COLO668 (cell line): ENCODE data around the gene ZNF850.
A peak's percentile ranks its signal among the peaks of the same experiment; 100 is the strongest.

Experiments
- DNase-seq: peaks from one replicate; lab custom pipeline; 2025; ENCODE audit not compliant: unreplicated experiment; lab: John Stamatoyannopoulos, UW

Gene ZNF850

DNA sequence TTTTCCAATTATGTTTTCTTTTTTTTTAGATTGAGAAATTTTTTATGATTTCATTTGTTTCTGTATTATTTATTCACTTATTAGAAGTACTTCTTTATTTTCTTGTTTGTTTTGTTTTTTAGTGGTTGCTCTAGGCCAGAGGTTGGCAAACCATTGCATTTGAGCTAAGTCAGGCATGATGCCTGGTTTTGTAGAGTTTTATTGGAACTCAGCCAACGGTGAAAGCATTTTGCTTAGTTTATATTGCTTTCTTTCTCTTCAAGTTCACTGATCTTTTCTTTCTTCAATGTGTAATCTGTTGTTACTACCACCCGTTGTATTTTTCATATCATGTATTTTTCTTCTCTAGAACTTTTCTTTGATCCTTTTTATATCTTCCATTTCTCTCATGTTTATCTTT, 65.5 kb downstream of the ZNF850 start:
- no peak for DNase-seq

DNA sequence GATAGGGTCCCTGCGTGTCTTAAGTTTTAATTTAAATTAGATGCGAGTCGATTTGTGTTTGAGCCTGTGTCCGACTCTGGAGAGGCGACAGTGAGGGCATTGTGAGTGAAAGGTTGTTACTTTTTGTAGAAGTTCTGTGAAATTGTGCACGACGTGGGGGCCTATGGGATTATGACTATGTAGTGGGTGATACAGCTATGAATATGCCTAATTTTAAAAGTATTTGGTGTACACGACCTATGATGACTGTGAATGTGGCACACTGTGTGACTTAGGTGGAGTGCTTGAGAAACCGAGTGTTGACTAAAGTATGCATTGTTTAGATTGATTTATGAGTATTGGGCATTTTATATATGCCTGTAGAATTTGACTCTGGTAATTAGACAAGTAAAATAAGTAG, 84.5 kb downstream of the ZNF850 start:
- no peak for DNase-seq

DNA sequence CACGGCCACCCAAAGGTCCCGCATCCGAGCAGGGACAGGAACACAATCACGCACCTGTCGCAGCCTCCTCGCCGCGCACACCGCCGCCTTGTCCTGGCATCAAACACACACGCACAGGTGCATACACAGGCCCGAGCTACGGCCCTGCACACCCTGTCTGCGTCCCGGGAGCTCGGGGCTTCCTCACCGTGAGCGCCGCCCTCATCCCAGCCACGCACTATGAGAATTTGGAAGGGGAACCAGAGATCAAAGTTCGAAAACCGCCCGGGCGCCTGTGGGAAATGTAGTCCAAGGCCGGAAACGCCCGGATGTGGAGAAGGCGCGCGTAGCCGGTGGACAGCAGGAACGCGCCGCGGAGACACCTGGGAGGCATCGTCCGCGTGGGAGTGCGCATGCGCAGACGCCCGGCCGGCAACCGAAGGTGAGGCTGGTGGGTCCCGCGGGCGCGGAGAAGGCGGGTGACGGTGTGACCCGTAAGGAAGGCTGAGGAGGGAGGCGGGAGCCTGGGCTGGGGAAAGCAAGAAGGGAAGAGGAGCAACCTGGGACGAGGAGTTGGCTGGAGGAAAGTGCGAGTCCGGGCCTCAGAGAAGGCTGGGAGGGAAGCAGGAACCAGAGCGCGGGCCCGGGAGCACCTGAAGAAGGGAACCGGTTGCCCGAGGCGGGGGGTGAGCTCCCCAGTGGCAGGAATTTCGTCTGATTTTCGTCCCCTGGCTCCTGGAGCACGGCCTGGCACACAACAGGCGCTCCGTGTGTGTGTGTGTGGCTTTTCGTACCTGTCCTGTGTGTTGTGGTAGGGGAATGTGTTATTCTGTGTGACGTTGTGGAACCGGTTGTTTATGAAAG, 85.2 kb downstream of the ZNF850 start, which contains the start of gene ZNF567:
ZNF567 (plus strand) TSS at position 399 of the 843 bp plus-strand sequence. CDS start 7,256 bp downstream, outside the sequence.
- peak; percentile 97 for DNase-seq

DNA sequence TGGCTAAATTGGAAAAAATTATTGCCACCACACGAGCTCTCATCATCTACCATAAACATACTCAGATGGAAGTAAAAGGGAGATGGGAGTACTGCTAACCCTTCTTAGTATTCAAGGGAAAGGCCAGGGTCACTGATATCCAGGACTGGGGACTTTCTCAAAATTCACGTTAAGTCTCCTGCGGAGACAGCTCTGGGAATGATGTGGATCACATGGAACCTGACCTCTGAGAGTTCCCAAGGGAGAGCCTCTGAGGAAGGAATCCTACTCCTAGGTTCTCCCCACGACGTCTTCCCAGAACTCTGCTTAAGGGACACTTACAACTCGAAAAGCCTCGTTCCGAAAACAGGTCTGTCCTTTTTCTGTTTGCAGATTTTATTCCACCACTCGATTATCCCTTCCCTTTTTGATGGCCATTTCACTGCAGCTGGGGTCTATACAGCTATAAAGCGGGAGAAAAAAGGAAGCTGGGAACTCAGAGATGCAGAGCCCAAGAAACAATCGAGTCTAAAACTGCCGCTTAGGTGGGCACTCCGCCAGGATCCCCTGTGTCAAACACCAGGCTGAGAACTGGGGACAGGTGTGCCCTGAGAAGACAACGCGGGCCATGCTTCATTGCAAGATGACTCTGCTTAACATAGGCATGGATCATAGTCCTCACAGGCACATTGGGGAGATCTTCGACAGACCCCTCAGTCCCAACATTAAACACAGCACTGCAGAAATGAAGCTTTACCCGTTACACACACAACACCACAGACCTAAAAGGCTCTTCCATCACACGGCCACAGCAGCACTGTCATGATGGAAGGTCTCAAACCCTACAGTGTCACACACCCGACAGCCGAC, 86.0 kb downstream of the ZNF850 start:
- peak; percentile 35 for DNase-seq

DNA sequence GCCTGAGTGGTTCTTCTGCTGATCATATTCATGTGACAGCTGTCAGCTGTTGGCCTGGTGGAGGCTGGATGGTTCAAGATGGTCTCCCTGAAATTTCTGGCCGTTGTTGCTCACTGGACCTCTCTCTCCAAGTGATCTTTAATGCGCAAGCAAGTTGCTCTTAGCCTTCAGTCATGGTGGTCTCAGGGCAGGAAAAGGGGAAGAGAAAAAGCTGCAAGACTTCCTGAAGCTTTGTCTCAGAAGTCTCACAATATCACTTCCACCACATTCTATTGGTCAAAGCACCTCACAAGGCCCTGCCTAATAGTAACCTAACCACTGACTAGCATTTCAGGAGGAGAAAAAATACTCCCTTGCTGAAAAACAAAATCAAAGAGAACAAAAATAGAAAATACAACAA, 86.8 kb downstream of the ZNF850 start:
- no peak for DNase-seq

DNA sequence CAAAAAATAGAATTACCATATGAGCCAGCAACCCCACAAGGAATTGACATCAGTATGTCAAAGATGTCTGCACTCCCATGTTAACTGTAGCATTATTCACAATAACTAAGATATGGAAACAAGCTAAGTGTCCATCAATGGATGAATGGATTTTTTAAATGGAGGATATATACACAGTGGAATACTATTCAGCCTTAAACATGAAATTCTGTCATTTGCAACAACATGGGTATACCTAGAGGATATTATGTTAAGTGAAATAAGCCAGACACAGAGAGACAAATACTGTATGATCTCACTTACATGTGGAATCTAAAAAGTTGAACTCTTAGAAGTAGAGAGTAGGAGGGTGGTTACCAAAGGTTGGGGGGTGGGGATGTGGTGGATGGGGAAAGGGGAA, 93.2 kb downstream of the ZNF850 start:
- DNase-seq, result no peak

DNA sequence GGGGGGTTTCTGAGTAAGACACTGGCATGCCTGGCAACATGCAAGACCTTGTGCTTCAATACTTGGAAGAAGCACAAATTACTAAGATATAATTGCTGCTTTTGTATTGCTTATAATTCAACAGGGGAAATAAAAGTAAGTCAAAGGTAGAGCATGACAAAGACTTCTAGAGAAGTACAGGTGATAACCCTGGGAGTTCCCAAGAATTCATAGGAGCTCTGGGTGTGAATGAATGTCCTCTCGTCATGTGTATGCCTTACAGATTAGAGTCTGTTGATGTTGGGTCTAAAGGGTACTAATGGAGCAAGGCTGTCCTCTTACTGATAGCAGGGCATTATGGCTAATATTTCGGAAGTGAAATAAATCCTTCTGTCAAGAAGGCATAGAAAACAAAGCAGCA, 98.4 kb downstream of the ZNF850 start:
- DNase-seq, result no peak

DNA sequence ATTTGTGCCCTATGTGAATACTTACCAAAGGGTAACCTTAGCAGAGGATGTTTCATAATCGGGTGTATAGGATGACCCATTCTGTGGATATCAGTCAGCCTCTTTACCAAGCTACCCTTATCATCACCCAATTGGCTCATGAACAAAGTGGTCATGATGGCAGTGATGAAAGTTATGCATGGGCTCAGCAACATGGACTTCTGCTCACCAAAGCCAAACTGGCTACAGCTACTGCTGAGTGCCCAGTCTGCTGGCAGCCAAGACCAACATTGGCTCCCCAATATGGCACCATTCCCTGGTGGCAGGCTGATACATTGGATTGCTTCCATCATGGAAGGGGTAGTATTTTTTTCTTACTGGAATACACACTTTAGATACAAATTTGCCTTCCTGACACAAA, 100.2 kb downstream of the ZNF850 start:
- DNase-seq, result no peak

DNA sequence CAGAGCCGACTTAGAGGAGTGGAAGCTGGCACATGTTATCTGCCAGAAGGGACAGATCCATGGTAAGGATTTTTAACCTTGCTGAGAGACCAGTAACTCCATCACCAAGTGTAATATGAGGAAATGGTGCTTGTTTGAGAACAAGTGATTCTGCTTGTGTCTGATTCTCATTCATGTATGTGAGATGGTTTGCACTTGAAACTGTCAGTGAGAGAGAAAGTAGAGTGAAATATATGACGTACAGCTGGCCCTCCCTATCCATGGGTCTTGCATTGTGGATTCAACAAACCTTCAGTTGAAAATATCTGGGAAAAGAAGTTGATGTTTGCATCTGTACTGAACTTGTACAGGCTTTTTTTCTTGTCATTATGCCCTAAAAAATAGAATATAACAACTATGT, 104.0 kb downstream of the ZNF850 start:
- DNase-seq, result no peak

DNA sequence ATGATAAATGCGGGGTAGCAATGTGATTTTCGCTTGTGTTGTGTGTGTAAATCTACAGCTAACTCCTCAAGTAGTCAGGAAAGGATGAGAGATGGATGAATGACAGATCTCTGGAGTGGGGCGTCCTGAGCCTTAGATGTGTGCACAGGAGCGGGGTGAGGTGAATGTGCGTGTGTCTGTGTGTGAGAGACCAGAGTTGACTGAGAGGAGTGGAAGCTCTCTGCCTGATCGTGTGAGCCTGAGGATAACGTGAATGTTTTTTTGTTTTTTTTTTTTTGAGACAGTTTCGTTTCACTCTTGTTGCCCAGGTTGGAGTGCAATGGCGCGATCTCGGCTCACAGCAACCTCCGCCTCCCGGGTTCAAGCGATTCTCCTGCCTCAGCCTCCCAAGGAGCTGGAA, 106.8 kb downstream of the ZNF850 start:
- DNase-seq, result no peak
